ENCODE results near the gene INTS3.
"Not testable (repeated sequence)": the region's sequence is repeated elsewhere in the genome, so short reads cannot be mapped to it uniquely, and the experiment has no call there.

Gene INTS3

DNA sequence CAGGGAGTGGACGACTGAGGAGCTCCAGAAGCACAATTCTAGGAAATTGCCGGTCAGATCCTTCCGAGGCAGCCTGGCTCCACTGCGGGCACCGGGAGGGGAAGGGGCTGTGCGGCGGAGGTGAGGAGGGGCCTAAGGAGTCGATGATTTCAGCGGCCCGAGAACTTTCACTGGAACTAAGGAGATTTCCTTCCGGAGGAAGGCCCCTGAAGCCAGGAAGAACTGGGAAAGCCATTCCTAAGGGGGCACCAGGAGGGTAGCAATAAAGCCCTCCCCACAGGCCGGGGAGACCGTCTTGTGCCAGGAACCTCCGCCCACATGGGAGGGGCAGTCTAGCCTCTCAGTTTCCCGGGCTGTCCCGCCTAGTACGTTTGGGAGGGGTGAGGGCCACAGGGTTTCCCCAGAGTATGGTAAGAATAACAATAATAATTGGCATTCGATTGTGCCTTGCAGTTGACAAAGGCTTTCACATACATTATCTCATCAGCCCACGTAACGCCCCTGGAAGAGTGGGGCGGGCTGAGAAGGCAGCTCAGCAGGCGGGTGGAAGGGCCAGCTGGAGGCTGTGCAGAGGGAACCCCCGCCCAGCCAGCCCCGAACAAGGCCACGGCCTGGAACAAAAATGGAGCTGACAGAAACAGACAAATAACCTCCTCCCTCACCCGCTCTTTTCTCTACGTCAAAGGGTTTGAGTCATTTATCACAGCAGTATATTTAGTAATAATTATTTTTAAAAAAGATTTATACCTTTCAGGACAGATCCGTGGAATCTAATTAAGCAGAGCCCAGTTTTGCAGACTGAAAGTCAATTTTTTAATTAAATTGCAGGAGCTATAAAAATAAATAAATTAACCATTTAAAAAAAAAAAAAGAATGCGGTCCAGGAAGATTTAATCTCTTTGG, 29.6 kb upstream of the INTS3 start:
- DNase-seq: peak; percentile 78

DNA sequence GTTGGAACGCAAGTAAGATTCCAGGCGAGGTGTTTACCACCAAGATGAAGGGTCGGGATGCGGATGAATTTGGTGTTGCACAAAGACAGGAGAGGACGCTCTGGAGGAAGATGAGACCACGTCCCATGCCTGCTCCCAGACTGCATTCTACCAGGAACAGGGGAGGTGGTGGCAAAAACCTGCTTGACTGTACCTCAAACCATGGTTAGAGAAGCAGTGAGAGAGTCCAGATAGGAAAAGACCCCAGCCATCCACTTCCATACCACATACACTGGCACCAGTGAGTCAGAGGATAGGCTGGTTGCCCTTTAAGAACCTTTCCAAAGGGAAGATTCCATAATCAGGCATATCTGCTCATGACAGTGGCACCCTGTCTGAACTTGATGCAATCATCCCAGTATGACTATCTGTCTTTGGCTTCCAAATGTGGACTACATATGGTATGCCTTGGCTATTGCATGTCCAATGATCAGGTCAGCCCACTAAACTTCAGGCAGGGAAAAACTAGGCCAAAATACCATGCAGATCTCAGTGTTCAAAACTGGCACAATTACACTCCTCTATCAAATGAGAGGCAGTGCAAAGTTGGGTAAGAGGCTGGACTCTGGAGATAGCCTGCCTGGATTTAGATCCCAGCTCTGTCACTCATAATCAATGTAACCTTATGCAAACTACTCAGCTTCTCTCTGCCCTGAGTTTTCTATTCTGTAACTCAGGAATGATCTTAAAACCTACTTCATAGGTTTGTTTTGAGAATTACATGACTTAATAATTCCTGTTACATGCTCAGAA, 28.7 kb upstream of the INTS3 start:
- no peak for DNase-seq

DNA sequence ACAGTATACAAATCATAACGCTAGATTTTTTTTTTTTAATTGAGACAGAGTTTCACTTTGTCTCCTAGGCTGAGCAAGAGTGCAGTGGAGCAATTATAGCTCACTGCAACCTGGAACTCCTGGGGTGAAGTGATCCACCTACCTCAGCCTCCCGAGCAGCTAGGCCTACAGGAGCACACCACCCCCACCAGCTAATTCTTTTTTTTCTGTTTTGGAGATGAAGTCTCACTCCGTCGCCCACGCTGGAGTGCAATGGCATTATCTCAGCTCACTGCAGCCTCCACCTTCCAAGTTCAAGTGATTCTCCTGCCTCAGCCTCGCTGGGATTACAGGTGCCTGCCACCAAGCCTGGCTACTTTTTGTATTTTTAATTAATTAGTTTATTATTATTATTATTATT, 28.1 kb upstream of the INTS3 start:
- DNase-seq: no peak

DNA sequence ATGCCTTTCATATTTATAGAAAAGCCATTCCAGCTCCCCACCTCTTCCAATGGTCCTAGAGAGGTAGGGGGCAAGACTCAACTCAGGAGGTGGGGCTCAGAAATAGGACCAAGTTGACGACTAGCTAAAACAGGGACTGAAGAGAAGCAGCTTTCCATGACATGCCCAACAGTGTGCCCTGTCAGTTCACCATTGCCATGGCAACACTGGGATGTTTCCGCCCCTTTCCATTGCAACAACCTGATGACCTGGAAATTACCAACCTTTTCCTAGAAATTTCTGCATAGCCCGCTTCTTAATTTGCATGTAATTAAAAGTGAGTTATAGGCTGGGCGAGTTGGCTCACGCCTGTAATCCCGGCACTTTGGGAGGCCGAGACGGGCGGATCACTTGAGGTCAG, 22.4 kb upstream of the INTS3 start:
- DNase-seq: no peak

DNA sequence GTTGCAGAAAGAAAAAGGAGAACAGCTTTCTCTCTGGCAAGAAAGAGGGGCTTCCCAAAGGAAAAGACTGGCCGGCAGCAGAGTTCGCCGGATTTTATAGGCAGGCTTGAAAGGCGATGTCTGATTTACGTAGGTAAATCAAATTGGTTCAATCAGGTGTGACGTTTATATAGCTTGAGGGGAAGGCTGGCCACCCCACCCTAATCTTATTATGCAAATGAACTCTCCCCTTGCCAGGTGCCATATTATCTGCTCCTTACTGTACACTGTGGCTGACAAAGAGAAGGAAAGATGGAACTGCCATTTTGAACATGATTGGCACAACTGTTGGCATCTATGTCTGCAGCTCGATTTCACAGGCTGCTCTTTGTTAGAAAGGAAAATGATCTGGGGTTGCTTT, 16.8 kb upstream of the INTS3 start:
- DNase-seq: no peak

DNA sequence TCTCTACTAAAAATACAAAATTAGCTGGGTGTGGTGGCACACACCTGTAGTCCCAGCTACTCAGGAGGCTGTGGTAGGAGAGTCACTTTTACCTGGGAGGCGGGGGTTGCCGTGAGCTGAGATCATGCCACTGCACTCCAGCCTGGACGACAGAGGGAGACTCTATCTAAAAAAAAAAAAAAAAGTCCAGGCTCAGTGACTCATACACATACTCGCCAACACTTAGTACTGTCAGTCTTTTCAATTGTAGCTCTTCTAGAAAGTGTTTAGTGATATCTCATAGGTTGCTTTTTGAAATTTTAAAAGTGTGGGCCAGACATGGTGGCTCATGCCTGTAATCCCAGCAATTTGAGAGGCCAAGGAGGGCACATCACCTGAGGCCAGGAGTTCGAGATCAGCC, 11.6 kb upstream of the INTS3 start:
- DNase-seq: not testable (repeated sequence)

DNA sequence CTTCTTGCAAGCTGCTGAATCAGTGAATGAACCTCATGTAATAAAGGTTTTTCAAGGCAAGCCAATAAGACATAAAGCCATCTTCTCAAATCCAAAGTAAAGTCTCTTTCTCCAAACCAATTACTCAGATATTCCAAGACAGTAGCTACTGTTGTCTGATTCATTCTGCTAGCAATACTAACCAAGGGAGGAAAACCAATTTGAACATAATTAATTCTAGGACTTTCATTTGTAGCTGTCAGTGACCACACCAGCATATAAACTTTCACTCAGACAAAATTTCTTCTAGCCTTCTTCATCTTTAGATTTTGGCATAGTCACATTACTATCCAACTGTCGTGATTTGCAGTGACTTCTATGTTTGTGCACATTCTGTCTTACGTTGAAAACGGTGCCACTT, 10.5 kb upstream of the INTS3 start:
- DNase-seq: no peak

DNA sequence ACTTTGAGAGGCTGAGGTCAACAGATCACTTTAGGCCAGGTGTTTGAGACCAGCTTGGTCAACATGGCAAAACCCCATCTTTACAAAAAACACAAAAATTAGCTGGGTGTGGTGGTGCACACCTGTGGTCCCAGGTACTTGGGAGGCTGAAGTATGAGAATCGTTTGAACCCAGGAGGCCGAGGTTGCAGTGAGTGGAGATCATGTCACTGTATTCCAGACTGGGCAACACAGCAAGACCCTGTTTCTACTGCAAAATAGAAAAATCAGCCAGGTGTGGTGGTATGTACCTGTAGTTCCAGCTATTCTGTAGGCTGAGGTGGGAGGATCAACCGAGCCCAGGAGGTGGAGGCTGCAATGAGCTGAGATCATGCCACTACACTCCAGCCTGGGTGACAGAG, 4.2 kb upstream of the INTS3 start:
- DNase-seq: no peak

DNA sequence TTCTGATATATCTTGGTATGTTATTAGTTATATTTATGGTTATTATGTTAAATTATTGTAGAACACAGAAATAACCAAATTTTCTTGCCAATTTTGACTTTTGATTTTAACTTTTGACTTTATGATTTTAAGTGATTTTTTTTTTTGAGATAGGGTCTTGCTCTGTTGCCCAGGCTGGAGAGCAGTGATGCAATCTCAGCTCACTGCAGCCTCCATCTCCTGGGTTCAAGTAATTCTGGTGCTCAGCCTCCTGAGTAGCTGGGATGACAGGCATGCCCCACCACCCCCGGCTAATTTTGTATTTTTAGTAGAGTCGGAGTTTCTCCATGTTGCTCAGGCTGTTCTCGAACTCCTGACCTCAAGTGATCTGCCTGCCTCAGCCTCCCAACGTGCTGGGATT, 3.2 kb upstream of the INTS3 start:
- DNase-seq: not testable (repeated sequence)

DNA sequence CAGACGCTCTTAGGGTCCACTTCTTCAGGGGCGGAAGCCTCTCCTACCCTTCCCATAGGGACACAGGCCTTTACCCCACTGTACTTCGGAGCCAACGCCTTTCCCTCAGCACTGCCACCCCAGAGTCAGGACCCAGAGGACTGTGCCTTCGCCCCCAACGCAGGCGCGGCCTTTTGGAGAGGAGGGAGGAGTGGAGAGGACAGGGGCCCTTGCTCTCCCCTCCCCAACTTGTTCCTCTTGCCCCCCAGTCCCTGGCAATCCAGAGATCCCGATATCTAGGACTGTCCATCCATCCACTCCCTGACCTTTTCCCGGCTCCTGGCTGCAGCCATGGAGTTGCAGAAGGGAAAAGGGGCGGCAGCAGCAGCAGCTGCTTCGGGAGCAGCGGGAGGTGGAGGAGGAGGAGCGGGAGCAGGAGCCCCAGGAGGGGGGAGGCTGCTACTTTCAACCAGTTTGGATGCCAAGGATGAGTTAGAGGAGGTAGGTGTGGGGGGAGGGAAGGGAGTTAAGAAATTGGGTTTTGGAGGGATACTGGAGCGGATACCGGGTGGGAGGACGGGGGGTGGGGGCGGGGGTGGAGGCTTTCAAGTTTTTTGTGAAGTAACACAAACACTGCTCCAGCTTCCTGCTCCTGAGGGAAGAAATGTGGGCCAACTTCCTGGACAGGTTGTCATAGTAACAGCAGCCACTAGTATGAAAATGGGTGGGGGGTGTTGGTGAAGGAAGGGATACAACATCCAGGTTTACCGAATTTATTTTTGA, 636 bp downstream of the INTS3 start:
- peak; percentile 77 for DNase-seq

DNA sequence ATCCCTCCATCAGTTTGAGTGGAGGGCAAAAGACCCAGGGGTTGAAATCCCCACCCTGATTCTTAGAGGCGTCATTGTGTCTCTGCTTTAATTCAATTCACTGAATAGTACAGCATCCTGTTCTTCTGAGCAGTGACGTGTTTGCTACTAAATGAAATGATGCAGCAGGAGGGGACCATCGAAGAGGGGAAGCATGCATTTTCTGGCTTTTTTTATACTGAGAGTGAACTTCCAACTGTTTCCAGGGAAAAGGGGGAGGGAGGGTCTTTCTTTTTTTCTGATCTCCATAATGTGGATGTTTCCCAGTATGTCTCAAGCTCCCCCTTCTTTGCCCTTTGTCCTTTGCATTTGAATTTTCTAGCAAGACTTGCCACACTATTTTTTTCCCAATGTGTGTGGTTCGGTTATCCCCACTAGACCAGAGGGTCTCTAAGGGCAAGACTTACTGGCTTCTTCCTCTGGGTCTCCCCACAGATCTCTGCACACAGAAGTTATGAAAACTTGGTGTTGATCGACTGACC, 2.7 kb downstream of the INTS3 start:
- DNase-seq: no peak

DNA sequence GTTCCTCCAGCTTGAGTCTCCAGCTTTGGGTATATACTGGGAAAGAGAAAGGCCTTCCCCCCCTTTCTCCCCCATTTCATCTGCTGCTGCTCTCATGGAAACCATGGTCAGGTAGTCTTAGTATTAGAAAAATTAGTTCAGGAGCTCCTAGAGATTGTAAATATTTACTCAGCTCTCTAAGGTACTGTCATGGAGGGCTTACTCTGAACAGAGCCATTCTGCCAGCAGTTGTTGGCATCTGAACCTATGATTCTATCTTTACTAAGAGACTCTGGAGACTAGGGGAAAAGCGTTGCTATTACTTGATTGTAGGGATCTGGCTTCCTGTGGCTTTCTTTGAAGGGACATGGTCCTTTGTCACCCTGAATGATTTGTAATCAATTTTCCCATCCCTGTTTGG, 6.1 kb downstream of the INTS3 start:
- no peak for DNase-seq

DNA sequence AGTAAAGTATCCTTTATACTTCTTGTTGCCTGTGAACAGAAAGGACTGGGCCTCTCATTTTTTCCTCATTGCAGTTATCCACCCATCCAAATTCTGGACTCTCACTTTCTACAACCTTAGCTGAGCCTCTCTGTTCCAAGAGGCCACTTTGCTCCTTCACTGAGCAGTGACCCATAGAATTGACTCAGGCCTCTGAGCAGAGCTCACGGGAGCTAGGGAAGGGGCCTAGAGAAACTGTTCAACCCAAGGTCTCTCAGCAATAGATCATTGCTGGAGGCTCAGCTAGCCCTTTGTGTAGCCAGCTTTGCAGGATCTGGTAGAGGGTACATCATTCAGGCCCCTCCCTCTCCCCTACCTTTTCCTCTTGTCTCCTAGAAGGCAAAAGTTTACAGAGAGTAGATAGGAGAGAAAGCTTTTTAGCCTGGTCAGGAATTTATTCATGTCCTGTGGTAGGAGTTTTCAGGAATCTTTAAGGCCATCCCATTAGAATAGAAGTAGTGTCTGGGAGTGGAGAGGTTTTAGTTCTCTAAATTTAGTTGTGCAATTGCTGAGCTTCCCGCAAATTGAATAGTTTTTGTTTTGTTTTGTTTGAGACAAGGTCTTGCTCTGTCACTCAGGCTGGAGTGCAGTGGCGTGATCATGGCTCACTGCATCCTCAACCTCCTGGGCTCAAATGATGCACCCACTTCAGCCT, 6.7 kb downstream of the INTS3 start:
- no peak for DNase-seq

DNA sequence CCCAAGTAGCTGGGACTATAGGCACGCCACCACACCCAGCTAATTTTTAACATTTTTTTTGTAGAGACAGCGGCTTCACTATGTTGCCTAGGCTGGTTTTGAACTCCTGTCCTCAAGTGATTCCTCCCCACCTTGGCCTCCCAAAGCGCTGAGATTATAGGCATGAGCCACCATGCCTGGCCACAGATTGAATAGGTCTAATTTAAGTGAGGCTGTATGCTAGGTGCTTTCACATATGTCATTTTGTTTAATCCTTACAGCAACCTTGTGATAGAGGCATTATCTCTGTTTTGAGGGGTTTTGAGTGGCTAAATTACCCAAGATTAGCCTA, 7.2 kb downstream of the INTS3 start:
- no peak for DNase-seq

DNA sequence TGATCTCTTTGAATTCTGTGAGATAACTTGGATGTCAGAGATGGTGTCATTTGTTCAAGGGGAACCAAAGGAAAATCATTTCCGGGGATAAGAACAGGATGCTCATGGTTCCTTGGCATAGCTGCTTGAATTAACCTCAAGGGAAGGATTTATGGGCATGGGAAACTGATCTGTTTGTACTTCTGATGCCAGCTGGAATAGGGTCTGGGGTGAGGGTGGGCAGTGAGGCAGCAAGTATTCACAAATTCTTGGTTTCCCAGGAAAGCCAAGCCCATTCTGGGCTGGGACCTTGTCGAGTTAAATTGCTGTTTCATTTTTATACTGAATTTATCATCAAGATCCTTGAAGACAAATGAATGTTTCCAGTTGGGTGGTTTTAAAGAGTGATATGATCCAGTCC, 14.1 kb downstream of the INTS3 start:
- peak; percentile 49 for DNase-seq

DNA sequence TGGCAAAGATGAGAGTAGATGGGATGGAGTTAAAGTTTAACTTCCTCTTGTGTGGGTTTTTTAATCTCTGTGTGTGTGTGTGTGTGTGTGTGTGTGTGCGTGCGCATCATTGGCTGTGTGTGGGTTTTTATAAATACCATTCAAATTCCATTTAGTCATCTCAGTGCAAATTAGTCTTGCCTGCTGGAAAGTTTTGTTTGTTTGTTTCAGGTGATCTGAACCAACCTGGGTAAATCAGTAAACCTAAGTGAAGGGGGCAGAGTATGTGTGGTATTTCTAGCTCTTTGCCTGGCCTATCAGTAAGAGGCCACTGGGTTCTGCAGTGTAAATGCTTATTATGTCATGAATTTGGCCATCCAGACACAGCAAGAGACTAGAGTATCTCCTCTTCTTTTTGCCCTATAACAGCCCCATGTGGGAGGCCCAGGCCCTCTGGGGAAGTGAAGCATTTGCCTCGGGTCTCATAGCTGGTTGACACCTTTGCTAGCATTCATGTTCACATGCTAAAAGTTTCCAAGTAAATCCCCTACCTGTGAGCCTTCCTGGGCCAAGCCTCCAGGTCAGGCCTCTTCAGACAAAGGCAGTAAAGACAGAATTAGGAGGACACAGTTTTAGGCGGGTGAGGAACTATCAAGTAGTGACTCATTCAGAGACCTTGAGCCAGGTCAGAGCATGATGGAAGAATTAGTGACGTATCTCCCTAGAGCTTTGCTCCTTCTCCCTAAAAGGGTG, 14.7 kb downstream of the INTS3 start:
- DNase-seq: peak; percentile 40

DNA sequence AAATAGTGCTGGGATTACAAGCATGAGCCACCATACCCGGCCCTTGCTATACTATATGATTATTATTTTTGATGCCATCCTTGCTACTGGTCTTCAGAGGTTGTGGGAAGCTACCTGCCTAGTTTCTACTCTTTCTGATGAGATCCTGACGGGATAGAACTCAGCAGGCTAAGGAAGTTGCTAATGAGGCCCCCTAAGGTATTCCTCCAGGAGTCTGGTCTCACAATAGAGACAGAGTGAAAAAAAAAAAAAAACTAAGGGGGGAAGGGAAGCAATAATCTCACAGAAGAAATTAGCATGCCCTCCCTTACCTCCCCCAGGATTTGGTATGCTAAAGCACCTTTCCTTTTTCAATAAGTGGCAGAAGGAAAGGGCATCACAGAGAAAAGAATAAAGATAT, 17.6 kb downstream of the INTS3 start:
- DNase-seq: no peak

DNA sequence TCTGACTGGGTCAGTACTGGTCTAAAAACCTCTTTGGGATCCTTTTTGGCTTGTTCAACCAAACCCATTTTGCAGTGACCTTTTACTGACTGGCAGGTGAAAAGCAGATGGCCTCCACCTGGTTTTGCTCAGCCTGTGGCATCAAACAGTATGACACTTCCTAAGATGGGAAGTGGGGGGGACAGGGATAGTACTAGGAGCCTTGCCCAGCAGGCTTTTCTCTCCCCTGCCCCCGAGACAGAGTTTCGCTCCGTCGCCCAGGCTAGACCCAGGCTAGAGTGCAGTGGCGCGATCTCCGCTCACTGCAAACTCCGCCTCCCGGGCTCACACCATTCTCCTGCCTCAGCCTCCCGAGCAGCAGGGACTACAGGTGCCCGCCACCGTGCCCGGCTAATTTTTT, 18.3 kb downstream of the INTS3 start:
- DNase-seq: no peak

DNA sequence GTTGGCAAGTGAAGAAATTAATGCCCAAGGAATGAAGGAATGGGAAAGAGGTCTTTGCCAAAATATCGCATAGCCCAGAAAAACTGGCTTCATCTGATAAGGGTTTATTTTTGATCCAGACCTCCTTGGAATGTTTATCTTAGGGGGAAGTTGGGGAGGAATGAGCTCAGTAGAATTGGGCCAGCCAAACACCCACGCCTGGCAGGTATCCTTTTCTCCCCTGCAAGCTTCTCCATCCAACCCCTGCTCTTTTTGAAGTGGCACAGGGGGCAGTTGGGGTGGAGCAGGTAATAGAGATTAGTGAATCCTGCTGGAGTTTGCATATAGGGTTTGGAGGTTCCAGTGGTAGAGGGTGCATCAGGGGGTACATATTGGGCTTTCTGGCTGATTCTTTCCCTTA, 21.1 kb downstream of the INTS3 start:
- DNase-seq: no peak

DNA sequence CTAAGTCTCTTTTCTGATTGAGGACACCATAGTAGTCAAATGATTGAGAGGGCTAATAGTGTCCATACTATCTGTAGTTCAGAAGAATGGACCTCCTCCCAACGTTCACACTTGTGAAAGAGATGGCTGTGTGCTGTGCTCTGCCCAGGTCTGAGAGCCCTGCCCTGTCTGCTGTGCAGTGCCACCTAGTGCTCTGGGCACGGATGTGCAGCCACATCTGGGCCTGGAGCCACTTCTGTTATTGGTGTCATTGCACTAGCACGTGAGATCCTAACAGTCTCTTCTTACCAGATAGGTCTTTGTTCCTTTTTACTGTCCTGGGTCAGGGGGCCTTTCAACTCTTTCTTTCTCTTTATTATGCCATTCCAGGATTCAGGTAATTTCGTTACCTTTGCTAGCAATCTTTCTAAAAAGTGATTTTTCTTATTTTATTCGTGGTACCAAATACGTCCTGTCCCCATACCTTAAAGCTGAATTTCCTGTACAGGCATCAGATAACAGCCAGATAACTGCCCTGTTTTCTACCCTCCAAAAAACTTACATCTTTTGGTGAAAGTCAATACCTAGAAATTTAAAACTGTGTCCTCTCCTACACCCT, 21.7 kb downstream of the INTS3 start:
- peak; percentile 60 for DNase-seq
